Prostate gland (tissue), 2 donors: ENCODE measurements around the gene TSPAN18. TPM values are rescaled to one million over a fixed set of nuclear protein-coding genes. Genes with fewer than 3 reads are reported as not detected.
A peak's percentile ranks its signal among the peaks of the same experiment; 100 is the strongest.

Experiments
- DNase-seq: peaks from one replicate; pipeline ENCODE4 v3.0.0-alpha.2; 2019; ENCODE audit warnings: low spot score
- H3K27ac ChIP-seq, 2 donors: fragments of 200-600 bp; sonication (generic); 2 replicates each; pipeline ENCODE4 v1.5.1; 2017 to 2019
- H3K27me3 ChIP-seq: fragments of 200-600 bp; sonication (generic); replicated peaks from 2 replicates; pipeline ENCODE4 v1.5.1; 2019; ENCODE audit not compliant: insufficient read depth
- H3K36me3 ChIP-seq, 2 donors: fragments of 200-600 bp; sonication (generic); 1 replicate in 1 of 2; 2 replicates in 1 of 2; pipeline versions ENCODE4 v1.5.1 to v1.8.1; 2017 to 2019
- H3K4me1 ChIP-seq: fragments of 200-600 bp; sonication (generic); replicated peaks from 2 replicates; pipeline ENCODE4 v1.5.1; 2019
- H3K4me3 ChIP-seq, 2 donors: fragments of 200-600 bp; sonication (generic); 2 replicates each; pipeline ENCODE4 v1.5.1; 2017 to 2019
- H3K9me3 ChIP-seq: fragments of 200-600 bp; sonication (generic); 2 replicates; pipeline ENCODE4 v1.5.1; 2017
- CTCF ChIP-seq, 4 experiments: fragments of 200-600 bp in 2 of 4; fragments of 450-650 bp in 2 of 4; sonication (generic) in 2 of 4; IDR thresholded peaks; 1 replicate in 3 of 4; 2 replicates in 1 of 4; pipeline ENCODE4 v1.5.1; 2016 to 2019; ENCODE audit warnings: antibody characterized with exemption in 4 of 4, mild to moderate bottlenecking in 2 of 4, moderate library complexity in 2 of 4
- POLR2A ChIP-seq: fragments of 450-650 bp; IDR thresholded peaks from one replicate; pipeline ENCODE4 v1.6.1; 2016; ENCODE audit warnings: antibody characterized with exemption, mild to moderate bottlenecking
- POLR2AphosphoS5 ChIP-seq: sonication (generic); formaldehyde crosslinking; IDR thresholded peaks from one replicate; pipeline ENCODE4 v1.6.1; 2017; ENCODE audit warnings: antibody characterized with exemption
- WGBS: methylation state at CpG from one replicate; pipeline ENCODE4 v1.1.5; 2018; 5-methylcytosine and 5-hydroxymethylcytosine counted together
- intact Hi-C: fragments of 100-400 bp; cut with DNase I; formaldehyde crosslinking; loops from one replicate; pipeline ENCODE4 v1.14.2; 2022
- total RNA-seq, 2 donors: library from RNA; depleted of rRNA; stranded (reverse); fragments of >200 nt; gene quantifications; one replicate each; pipeline ENCODE4 v1.1.0, GENCODE V29; 2016

The TSPAN18 gene
- total RNA-seq, 2 donors from 2014 or later, result 4.1 to 6.6 TPM

DNA sequence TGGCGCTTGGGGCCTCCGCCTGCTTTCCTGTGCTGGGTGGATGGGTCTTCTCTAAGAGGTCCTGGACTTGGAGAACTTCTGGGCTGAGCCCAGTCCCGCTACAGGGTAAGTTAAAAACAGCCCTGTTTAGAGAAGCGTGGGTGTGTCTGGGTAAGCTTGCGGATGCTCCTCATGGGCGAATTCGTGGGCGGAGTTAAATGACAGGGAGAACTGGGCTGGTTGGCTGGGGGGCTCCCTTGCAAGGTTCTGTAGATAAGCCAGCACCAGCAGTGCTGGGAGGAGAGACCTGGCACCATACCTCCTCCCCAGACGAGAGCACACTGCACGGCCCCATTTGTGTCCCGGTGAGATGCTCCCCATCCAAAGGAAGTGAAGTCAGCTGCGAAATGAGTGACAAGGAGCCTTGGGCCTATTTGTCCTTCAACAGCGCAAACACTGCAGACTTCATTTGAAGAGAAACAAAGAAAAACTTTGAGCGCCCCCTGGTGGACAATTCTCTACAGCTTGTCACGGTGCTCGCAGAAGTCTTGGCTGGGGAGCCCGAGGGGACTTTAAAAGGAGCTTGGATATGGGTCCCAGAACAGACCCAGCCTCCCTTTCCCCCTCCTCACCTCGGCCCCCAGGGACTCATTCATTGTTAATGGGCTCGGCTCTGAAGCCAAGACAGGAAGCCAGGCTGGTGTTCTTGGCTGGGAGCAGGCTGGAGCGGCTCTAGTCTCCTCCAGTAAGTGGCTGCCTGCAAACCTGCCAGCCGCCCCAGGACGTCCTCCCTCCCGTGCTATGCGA, 184.5 kb downstream of the TSPAN18 start:
- Histone ChIP-seq H3K27ac (no peak overlapping the region), H3K27me3 (no peaks in the 10 kb centered on the region), H3K4me3 (no peak overlapping the region), H3K4me1 (no peaks in the 10 kb centered on the region), H3K9me3 (no peaks in the 10 kb centered on the region), H3K36me3 (no peaks in the 10 kb centered on the region)
- intact Hi-C loops, result loop anchor here (1.0 kb wide), 1 partner anchor 290 kb away; no protein-coding TSS in a partner anchor
- TF ChIP-seq POLR2A, result no peak
- peak; percentile 40 for TF ChIP-seq POLR2AphosphoS5
- peak; percentile 79 to 95 (median 83) for TF ChIP-seq CTCF (IDR thresholded peaks at IDR 0.05)
- 24% methylated on average over 24 of the region's 24 CpGs for WGBS
- DNase-seq, result peak; percentile 90

GRCh38 chr11:44912270-44912987, 185.7 kb downstream of the TSPAN18 start:
- Histone ChIP-seq H3K9me3 (no peaks in the 10 kb centered on the region), H3K4me3 (no peak overlapping the region), H3K27ac (no peak overlapping the region), H3K27me3 (no peaks in the 10 kb centered on the region), H3K4me1 (no peaks in the 10 kb centered on the region), H3K36me3 (no peaks in the 10 kb centered on the region)
- intact Hi-C loops, result no loop called here
- TF ChIP-seq POLR2AphosphoS5 (no peak), CTCF (IDR thresholded peaks at IDR 0.05) (no peak), POLR2A (no peak)
- DNase-seq, result no peak
- 84% methylated on average over 12 of the region's 12 CpGs for WGBS

GRCh38 chr11:44913502-44913901, 186.7 kb downstream of the TSPAN18 start:
- H3K4me3 ChIP-seq, result no peak overlapping the region
- no peaks in the 10 kb centered on the region for H3K9me3 ChIP-seq
- H3K4me1 ChIP-seq, result no peaks in the 10 kb centered on the region
- intact Hi-C loops, result no loop called here
- H3K27ac ChIP-seq, result no peak overlapping the region
- TF ChIP-seq CTCF (IDR thresholded peaks at IDR 0.05), result no peak
- TF ChIP-seq POLR2A, result no peak
- no peak for TF ChIP-seq POLR2AphosphoS5
- no peaks in the 10 kb centered on the region for H3K36me3 ChIP-seq
- H3K27me3 ChIP-seq, result no peaks in the 10 kb centered on the region
- DNase-seq, result no peak

DNA sequence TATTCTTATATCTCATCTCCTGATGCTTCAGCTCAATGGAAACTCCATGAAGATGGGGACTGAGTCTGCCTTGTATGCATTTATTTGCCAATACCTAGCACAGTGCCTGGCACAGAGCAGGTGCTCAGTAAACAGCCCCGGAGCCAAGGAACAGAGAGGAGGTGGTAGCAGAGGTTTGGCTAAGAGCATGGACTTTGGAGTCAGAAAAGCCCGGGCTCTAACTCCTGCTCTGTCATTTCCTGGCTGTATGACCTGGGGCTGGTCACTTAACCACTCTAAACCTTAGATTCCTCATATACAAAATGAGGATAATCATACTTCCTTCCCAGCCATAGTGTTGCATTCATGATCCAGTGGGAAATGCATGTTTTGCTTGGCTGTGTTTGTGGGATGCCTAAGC, 187.3 kb downstream of the TSPAN18 start:
- Histone ChIP-seq H3K9me3 (no peaks in the 10 kb centered on the region), H3K27me3 (no peaks in the 10 kb centered on the region), H3K4me1 (no peaks in the 10 kb centered on the region), H3K27ac (no peak overlapping the region), H3K4me3 (no peak overlapping the region), H3K36me3 (no peaks in the 10 kb centered on the region)
- intact Hi-C loops, result no loop called here
- WGBS, result 83% methylated on average over 2 of the region's 2 CpGs
- no peak for DNase-seq
- TF ChIP-seq CTCF (IDR thresholded peaks at IDR 0.05) (no peak), POLR2A (no peak)
